MCF 10A (cell line): Measurements from ENCODE around the gene PCAT7. TPM values are rescaled to one million over a fixed set of nuclear protein-coding genes. Genes with fewer than 3 reads are reported as not detected.

ENCODE experiments used
- BruUV-seq: library from RNA; stranded (reverse); fragments of 400-500 nt; replicated peaks from 2 replicates; lab custom pipeline; 2021; lab: Mats Ljungman, UMichigan
- CTCF ChIA-PET: fragments of 300-600 bp; sonication (Branson Sonifier 250); formaldehyde crosslinking; extraction: SDS; loops from one replicate; lab custom pipeline; 2021; ENCODE audit warnings: antibody characterized with exemption, inconsistent platforms; lab: Yijun Ruan, JAX
- POLR2A ChIA-PET: fragments of 300-600, 350-650 bp; sonication (Branson Sonifier 250); formaldehyde crosslinking; extraction: SDS; loops from one replicate; lab custom pipeline; 2020; ENCODE audit warnings: antibody characterized with exemption, inconsistent platforms; lab: Yijun Ruan, JAX
- DNase-seq: peaks from one replicate; pipeline ENCODE4 v3.0.0-alpha.2; 2018; ENCODE audit not compliant: unreplicated experiment
- H3K27ac Mint-ChIP-seq: one replicate; pipeline ENCODE4 v1.8.0; 2022; ENCODE audit warnings: mild to moderate bottlenecking, low read depth, mixed read lengths; ENCODE audit not compliant: unreplicated experiment
- H3K27me3 Mint-ChIP-seq: one replicate; pipeline ENCODE4 v1.8.0; 2022; ENCODE audit warnings: mixed read lengths; ENCODE audit not compliant: insufficient read depth, unreplicated experiment
- H3K36me3 Mint-ChIP-seq: one replicate; pipeline ENCODE4 v1.8.0; 2022; ENCODE audit warnings: mild to moderate bottlenecking, moderate library complexity, mixed read lengths; ENCODE audit not compliant: insufficient read depth, unreplicated experiment
- H3K4me1 Mint-ChIP-seq: one replicate; pipeline ENCODE4 v1.8.0; 2022; ENCODE audit warnings: mixed read lengths; ENCODE audit not compliant: insufficient read depth, unreplicated experiment
- H3K4me3 Mint-ChIP-seq: one replicate; pipeline ENCODE4 v1.8.0; 2022; ENCODE audit warnings: mild to moderate bottlenecking, moderate library complexity, mixed read lengths; ENCODE audit not compliant: unreplicated experiment
- H3K9me3 Mint-ChIP-seq: one replicate; pipeline ENCODE4 v1.8.0; 2022; ENCODE audit warnings: mixed read lengths; ENCODE audit not compliant: unreplicated experiment
- intact Hi-C: fragments of 100-400 bp; cut with micrococcal nuclease; formaldehyde crosslinking; loops from 2 replicates; pipeline ENCODE4 v1.14.1; 2022
- total RNA-seq: library from RNA; stranded (reverse); gene quantifications from 2 replicates; pipeline ENCODE4 v1.2.3, GENCODE V29; 2022
- TF ChIP-seq, protein P1 (sequence below): fragments of 200-600 bp; IDR thresholded peaks from one replicate; pipeline ENCODE4 v1.8.0; 2022; ENCODE audit warnings: antibody characterized with exemption, mild to moderate bottlenecking; ENCODE audit not compliant: unreplicated experiment

Gene PCAT7
- total RNA-seq, 1 experiment from 2014 or later: not detected

- H3K4me1 Mint-ChIP-seq: no peaks in the 10 kb centered on the region
- peaks cover 12% of the 10 kb centered on the region for H3K27me3 Mint-ChIP-seq
- BruUV-seq: no TSS peak
- H3K9me3 Mint-ChIP-seq: no peaks in the 10 kb centered on the region
- POLR2A ChIA-PET: no interaction called here
- no peak overlapping the region for H3K27ac Mint-ChIP-seq
- DNase-seq: no peak
- no peak overlapping the region for H3K4me3 Mint-ChIP-seq
- CTCF ChIA-PET: interaction anchor here (0.7 kb wide), 1 partner anchor 1733 kb away, joined by 4 read pairs; no protein-coding TSS in a partner anchor
- TF ChIP-seq, protein P1, sequence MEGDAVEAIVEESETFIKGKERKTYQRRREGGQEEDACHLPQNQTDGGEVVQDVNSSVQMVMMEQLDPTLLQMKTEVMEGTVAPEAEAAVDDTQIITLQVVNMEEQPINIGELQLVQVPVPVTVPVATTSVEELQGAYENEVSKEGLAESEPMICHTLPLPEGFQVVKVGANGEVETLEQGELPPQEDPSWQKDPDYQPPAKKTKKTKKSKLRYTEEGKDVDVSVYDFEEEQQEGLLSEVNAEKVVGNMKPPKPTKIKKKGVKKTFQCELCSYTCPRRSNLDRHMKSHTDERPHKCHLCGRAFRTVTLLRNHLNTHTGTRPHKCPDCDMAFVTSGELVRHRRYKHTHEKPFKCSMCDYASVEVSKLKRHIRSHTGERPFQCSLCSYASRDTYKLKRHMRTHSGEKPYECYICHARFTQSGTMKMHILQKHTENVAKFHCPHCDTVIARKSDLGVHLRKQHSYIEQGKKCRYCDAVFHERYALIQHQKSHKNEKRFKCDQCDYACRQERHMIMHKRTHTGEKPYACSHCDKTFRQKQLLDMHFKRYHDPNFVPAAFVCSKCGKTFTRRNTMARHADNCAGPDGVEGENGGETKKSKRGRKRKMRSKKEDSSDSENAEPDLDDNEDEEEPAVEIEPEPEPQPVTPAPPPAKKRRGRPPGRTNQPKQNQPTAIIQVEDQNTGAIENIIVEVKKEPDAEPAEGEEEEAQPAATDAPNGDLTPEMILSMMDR: no peak
- intact Hi-C loops: loop anchor here (1.0 to 10.0 kb wide), 2 partner anchors 588 to 918 kb away; no protein-coding TSS in a partner anchor
- no peaks in the 10 kb centered on the region for H3K36me3 Mint-ChIP-seq
These were observed 47.8 kb downstream of the PCAT7 start for GRCh38 chr9:94602666-94603065.

DNA sequence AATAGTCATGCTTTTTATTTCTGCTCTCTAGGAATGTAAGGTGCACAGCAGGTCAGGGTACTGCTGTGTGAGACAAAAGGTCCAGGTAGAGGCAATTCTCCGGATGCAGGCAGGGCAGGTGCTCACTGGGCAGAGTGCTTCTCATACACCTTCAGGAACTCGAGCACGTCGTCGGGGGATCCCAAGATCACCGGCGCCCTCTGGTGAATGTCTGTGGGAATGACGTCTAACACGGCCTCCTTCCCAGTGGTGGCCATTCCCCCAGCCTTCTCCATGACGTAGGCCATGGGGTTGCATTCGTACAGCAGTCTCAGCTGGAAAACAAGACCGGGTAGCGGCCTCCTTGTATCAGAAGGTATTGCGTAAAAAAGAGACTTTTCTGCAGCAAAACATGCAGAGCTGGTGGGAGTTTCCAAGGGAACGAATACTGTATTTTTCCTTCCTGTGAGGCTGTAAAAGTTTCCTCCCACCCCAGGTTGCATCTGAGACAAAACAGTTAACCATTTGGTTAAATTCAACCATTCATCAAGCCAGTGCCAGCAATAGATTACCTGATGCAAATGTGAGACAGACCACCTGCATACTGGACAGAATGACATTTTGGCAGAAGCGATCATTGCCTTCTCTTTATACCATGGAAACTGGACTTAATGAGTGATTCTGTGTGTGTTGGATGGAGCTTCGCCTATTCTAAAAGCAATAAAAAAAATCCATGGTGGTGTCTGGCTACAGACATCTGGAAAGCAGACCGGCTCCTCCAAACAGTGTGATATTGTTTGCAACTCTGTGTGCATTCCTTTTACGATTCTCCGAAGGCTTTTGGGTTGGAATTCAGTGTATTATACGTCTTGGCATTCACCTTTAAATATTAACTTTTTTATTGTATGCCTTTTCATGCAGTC, 48.6 kb downstream of the PCAT7 start:
- ChIA-PET POLR2A (no interaction called here), CTCF (interaction anchor here (0.6 to 0.7 kb wide), 4 partner anchors 9 to 551 kb away, joined by 3 read pairs; partner anchors contain the start of gene FBP2)
- Mint-ChIP-seq H3K27me3 (peaks cover 12% of the 10 kb centered on the region), H3K4me3 (no peak overlapping the region), H3K36me3 (no peaks in the 10 kb centered on the region), H3K9me3 (no peaks in the 10 kb centered on the region), H3K27ac (no peak overlapping the region), H3K4me1 (no peaks in the 10 kb centered on the region)
- peak; percentile 77 for DNase-seq
- no TSS peak for BruUV-seq
- TF ChIP-seq, protein P1: peak; percentile 62
- intact Hi-C loops: loop anchor here (1.0 to 10.0 kb wide), 2 partner anchors 589 to 919 kb away; no protein-coding TSS in a partner anchor

DNA sequence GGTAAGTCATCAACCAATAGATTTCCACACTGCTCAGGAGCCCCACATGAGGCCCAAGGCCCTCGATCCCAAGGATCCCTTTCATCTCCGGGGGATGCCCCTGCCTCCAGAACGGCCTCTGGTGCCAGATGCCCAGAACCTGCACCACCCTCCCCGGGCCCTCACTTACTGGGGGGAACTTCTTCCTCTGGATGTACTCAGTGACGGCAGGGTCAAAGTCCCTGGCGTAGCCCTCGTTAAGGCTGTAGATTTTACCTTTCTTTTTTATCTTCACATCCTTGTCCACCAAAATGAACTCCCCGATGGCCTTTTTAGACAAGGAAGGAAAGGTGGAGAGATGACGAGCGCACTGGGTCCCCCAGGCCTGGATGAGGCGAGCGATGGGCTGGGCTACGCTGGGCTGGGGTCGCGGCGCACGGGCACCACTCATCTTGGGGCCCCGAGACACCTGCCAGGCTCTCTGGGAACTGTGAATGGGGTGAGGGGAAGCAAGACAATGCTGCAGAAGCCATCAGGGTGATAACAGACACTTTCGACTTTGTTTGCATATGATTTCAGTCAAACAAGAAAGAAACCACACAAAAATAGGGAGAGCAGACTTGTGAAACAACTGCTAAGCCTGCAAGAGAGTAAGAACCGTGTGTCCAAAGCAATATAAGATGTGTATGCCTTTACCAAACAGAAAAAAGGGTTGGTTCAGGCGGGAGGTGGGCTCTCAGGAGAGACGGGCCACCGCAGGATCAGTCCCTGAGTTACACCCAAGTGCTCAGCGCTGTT, 52.0 kb downstream of the PCAT7 start:
- intact Hi-C loops: loop anchor here (10.0 kb wide), 1 partner anchor 922 kb away; no protein-coding TSS in a partner anchor
- POLR2A ChIA-PET: no interaction called here
- Mint-ChIP-seq H3K27me3 (peaks cover 12% of the 10 kb centered on the region), H3K36me3 (no peaks in the 10 kb centered on the region), H3K4me3 (no peak overlapping the region), H3K4me1 (no peaks in the 10 kb centered on the region), H3K9me3 (no peaks in the 10 kb centered on the region), H3K27ac (no peak overlapping the region)
- no TSS peak for BruUV-seq
- no peak for DNase-seq
- TF ChIP-seq, protein P1: no peak
- CTCF ChIA-PET: no interaction called here

GRCh38 chr9:94607423-94607691, 52.5 kb downstream of the PCAT7 start:
- Mint-ChIP-seq H3K27ac (no peak overlapping the region), H3K4me3 (no peak overlapping the region), H3K36me3 (no peaks in the 10 kb centered on the region), H3K4me1 (no peaks in the 10 kb centered on the region), H3K27me3 (peaks cover 12% of the 10 kb centered on the region), H3K9me3 (no peaks in the 10 kb centered on the region)
- intact Hi-C loops: loop anchor here (10.0 kb wide), 1 partner anchor 923 kb away; no protein-coding TSS in a partner anchor
- TF ChIP-seq, protein P1: no peak
- DNase-seq: no peak
- CTCF ChIA-PET: no interaction called here
- POLR2A ChIA-PET: no interaction called here
- no TSS peak for BruUV-seq
